ENCODE measurements around the gene CEP89. TPM values are rescaled to one million over a fixed set of nuclear protein-coding genes. Genes with fewer than 3 reads are reported as not detected.

CEP89 gene
- total RNA-seq = 9.2 and 9.7 TPM in 2 replicates

DNA sequence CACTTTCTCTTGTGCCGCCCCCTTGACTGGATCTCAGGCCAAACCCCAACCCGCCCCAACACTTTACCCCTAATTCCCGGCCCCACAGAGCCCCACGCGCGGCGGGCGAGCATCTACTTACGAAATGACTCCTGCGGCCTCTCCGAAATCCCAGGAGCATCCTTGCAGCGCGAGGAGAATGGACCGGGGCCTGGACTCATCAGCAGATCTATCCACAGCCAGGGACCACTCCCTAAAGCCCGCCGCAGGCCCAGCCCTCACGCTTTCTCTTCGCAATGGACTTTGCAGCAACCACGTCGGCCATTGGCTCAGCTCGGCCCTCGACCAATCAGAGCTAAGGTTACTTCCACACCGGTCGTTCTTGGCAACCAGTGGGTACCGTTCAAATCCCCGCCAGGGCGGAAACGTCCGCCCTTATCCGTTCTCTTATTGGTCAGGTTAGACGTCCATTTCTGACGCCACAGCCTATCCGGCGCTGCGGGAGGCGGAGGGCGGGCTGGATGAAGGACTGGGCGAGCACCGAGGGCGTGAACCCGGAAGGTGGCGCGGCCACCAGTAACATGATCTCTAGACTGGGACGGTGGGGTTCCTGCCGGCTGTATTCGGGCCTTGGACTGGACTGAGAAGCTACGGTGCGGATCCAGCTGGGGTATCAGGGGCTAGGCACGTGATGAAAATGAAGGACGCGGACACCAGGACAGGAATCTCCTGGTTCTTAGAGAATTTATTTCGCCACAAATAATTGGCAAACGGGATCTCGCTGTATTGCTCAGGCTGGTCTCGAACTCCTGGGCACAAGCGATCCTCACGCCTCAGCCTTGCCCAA lies at the start of gene CEP89, which contains the start of gene FAAP24:
Gene CEP89, minus strand, starts transcription at position 244 of the 826 bp plus-strand sequence. Its CDS starts 84 bp downstream, at position 160.
Gene FAAP24, plus strand, starts transcription at position 528 of the 826 bp plus-strand sequence. CDS start 955 bp downstream, outside the sequence.

GRCh38 chr19:32869369-32869965 lies 102.3 kb downstream of the CEP89 start, which contains the start of gene SLC7A9:
Gene SLC7A9 (minus strand): TSS chr19:32869767. CDS start chr19:32868534, 1,233 bp downstream.

Other genes with a start within 250 kb of the CEP89 start
- gene SLC7A9, start 102.2 kb downstream of the CEP89 start, total RNA-seq = not detected in 2 replicates
- gene FAAP24, start 284 bp upstream of the CEP89 start, total RNA-seq = 2.3 and 2.8 TPM in 2 replicates
- gene RHPN2, start 92.9 kb upstream of the CEP89 start, total RNA-seq = 1.8 and 5.1 TPM in 2 replicates
- gene GPATCH1, start 109.2 kb upstream of the CEP89 start, total RNA-seq = 5.2 and 6.7 TPM in 2 replicates
- gene WDR88, start 160.2 kb upstream of the CEP89 start, total RNA-seq = not detected in 2 replicates
- gene LRP3, start 222.4 kb upstream of the CEP89 start, total RNA-seq = 40.7 and 48.3 TPM in 2 replicates

Data from cardiac ventricle fibroblast (primary cell).